GM19025 (cell line): ENCODE results near the gene SLC7A9.
"Not testable (repeated sequence)": the region's sequence is repeated elsewhere in the genome, so short reads cannot be mapped to it uniquely, and the experiment has no call there.

Source experiments
- ATAC-seq: cut with Tn5 transposase; IDR thresholded peaks from one replicate; pipeline ENCODE4 v1.9.1; 2021; ENCODE audit warnings: mild to moderate bottlenecking, low read depth, moderate library complexity; ENCODE audit not compliant: unreplicated experiment

SLC7A9 gene

DNA sequence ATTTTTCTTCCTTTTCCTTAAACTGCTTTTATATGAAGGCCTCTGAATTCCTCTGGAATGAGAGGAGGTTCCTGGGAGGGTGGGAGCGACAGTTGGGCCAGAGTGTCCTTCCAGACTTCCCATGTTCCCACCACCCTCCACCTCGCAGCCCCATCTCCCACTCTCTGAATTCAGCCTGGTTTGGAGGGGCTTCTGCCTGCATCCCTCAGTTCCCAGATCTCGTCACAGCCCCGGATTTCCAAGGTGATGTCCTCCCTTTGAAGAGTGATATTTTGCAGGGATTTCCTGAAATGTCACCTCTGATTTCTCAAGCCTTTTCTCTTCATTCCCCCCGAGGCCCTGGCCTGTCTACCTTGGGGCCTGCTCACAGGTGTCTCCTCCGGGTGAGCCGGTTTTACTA lies 16.7 kb upstream of the SLC7A9 start:
- ATAC-seq = no peak

DNA sequence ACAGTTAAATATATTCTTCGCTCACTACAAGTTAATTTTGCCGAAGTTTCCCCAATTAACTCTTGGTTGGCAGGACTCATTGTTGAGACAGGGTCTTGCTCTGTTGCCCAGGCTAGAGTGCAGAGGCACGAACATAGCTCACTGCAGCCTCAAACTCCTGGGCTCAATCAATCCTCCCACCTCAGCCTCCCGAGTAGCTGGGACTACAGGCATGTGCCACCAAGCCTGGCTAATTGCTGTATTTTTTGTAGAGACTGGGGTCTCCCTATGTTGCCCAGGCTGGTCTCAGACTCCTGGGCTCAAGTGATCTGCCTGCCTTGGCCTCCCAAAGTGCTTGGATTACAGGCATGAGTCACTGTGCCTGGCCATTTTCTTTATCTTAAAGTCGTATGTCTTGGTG lies 15.7 kb upstream of the SLC7A9 start:
- ATAC-seq = not testable (repeated sequence)

DNA sequence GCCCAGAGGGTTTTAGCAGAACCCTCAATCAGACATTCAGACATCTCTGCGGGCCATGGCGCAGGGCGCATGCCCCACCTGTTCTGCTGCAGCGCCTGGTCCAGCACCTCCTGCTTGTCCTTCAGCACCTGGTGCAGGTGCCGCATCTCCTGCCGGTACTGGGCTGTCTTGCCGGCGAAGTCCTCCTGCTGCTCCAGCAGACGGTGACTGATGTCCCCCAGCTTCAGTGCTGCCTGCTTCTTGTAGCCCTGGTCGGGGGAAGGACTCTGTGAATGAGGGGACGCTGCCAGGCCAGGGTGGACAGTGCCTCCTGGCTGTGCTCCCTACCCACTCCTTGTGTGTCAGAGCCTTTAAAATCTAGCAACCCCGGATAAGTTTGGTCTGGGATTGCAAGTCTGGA lies 12.2 kb upstream of the SLC7A9 start:
- ATAC-seq = no peak

DNA sequence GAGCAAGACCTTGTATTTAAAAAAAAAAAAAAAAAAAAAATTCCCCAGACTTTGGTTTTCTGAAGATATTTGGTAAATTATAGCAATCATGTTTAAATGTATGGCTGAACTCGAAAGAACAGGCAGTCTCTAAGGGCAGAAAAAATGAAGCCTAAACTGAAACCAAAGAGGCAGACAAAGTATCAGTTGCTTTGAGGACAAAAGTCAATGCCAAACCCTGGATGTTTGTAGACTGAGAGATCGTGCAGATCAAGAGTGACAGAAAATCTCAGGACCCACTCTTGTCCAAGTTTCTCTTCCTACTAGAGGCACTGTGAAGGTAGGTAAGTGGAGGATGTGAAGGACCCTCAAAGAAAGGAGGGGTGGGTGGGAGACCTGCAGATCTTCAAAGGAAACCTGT lies 11.1 kb upstream of the SLC7A9 start:
- ATAC-seq = no peak

DNA sequence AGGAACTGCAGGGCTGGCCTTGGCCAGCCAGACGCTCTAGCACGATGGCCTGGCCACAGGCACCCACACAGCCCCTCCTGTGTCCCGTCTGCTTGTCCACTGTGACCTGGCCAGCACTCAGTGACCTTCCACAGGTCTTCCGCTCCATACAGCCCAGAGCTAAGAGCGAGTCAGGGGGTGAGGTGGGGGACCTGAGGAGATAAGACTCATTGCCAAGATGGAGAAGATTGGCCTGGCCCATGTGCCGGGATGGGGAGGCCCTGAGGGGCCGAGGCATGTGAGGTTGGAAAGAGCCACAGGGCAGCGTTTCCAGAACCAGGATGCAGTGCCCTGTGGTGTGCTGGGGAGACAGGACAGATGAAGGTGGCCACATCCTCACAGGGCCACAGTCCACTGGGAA lies 10.2 kb upstream of the SLC7A9 start:
- no peak for ATAC-seq

DNA sequence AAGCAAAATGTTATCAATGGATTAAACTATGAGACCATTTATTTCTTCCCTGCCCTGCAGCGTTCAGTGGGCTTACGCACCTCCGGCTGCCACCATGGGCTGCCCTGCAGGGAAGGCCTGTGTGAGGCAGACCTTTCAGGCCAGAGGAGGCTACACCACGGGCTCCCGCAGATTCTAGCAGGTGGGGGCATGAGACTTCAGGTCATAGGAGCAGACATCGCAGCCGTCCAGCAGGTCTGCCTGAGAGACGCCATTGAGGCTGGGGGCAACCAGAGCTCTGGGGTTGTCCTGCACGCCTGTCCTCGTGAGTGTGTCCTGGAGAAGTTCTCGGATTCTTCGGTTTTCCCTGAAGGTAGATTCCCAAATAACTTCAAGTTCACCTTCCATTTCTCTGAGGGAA lies 9.4 kb upstream of the SLC7A9 start:
- ATAC-seq = no peak

DNA sequence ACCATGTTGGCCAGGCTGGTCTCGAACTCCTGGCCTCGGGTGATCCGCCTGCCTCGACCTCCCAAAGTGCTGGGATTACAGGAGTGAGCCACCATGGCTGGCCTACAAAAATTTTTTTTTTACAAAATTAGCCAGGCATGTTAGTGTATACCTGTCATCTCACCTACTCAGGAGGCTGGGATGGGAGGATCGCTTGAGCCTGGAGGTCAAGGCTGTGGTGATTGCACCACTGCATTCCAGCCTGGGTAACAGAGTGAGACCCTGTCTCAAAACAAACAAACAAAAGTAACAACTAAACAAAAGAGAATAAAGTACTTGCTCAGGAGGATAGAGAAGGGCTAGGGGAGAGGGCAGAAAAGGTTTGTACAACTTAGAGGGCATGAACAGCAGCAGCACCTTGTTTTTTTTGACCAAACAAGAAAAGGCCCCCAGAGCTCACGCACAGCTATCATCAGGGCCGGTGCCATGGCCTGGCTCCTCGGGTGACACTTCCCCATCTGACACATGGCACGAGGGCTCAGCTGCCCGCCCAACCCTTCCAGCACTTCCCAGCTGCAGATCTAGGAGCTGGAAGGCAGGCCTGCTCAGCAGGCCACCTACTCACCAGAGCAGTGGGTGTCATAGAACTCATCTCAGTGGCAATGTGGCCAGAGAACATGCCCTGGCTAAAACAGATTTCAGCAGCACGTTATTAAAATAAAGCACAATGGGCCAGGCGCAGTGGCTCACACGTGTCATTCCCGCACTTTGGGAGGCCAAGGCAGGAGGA lies 8.6 kb upstream of the SLC7A9 start:
- no peak for ATAC-seq

DNA sequence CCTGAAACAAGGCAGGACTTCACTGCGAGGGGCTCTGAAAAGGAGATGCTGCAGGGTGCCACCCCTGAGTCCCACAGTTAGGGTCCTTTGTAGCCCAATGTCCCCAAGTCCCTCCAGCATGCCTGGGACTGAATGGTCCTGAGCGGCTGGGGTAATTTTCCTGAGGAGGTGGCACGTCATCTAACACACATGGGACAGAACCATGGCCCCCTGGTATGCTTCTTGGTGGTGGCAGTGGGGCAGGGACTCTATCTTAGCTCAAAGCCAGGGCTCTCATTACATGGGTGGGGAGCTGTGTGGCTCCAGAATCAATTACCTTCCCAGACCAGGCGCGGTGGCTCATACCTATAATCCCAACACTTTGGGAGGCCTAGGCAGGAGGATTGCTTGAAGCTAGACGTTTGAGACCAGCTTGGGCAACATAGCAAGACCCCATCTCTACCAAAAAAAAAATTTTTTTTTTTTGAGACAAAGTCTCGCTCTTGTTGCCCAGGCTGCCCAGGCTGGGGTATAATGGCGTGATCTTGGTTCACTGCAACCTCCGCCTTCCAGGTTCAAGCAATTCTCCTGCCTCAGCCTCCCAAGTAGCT lies 7.9 kb upstream of the SLC7A9 start:
- no peak for ATAC-seq

DNA sequence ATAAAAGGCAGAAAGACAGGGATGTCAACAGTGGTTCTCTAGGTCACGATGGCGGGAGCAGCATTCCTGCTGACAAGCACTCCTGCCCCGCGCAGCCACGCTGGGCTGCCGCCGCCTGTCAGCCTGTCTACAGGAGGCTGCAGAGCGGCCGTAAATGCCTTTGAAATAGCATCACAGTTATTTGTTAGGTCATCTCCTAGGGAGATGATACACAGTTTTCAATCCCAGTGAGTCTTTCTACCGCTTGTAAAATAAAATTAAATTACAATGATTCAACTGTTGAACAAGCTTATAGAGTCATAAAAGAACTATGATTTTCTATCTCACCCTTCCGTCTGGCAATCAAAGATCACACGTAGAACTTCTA lies 7.3 kb upstream of the SLC7A9 start:
- ATAC-seq = no peak

DNA sequence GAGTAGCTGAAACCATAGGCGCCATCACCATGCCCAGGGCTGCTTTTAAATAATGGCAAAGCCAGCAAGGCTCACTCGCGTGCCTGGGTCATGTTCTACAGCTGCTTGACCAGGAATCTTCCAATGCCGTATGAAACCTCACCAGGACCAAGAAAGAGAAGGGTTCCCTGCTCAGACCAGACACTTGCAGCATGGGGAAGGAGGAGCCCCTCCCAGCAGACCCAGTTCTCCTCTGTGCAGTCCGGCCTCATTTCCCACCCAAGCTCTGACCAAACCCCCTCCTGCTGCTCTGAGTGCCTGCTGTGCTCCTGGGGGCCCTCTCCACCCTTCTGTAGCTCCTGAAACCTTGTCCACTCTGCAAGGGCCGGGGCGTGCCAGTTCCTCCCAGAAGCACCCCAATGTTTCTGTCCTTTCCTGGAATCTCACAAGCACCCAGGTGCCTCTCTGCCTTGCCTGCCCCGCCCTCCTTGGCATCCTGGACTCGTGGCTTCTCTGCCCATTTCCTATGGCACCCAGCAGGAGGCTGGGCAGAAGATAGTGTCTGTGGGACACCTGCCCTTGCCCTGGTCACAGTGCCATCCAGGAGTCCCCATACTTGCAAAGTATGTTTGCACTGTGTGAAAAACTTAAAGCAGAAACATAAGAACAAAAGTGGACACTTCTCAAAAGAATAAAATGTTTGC lies 6.8 kb upstream of the SLC7A9 start:
- ATAC-seq = no peak

DNA sequence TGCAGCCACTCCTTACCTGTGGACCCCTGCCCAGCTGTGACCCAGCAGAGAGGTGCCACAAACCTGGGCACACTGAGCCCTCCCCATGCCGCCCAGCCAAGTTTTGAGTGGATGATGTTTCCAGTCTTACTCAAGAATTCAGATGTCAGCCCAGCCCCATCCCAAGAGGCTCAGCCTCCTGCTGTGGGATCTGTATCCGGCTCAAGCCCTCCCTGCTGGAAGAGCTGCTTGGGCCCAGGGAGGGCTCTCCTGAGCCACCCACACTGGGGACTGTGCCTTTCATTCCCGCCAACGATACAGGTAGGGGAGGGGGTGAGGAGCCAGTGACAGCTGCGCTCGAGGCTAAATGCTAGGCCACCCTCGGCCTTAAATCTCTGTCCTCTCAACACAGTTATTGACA lies 5.9 kb upstream of the SLC7A9 start:
- no peak for ATAC-seq

DNA sequence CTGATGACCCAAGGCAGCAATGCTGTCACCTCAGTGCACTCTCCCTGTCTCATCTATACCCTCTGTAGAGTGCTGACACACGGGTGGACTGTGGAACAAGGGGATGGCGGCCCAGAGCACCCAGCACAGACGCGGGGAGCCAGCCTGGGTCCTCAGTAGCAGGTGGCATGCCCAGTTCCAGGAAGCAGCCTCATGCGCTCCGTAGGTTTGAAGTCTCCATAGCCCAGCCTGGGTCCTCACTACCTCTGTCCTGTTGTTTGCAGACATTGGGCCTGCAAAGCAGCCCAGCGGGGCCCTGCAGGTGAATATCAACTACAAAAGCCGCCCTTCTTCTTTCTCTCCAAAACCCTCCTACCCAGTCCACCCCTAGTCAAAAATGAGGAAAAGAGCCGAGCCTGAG lies 5.0 kb upstream of the SLC7A9 start:
- ATAC-seq = no peak

DNA sequence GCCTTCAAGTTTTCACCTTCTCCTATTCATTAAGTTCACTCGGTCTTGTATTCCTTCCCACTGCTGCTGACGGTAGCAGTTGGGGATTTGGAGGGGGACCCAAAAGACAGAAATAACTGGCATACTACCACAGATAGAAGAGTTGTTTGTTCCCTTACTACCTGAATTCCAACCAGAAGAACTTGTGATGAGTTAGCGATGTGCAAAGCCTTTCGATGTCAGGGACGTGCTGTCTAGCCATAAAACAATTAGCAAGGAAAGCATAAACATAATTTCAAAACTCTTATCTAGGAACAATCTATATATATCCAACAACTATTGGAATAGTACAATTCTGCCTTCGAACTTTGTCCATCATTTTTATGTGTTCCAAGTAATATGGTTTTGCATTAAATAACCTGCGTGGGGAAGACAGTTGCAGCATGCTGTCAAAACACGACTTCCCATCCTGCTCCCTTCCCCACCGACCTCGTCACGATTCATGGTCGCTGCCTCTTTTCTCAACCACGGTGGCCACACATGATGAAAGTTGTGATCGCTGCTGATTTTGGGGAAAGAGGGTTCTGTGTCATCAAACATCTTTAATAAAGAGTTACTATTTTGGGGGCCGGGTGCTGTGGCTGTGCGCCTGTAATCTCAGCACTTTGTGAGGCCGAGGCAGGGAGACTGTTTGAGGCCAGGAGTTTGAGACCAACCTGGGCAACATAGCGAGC lies 3.8 kb upstream of the SLC7A9 start:
- ATAC-seq = no peak

DNA sequence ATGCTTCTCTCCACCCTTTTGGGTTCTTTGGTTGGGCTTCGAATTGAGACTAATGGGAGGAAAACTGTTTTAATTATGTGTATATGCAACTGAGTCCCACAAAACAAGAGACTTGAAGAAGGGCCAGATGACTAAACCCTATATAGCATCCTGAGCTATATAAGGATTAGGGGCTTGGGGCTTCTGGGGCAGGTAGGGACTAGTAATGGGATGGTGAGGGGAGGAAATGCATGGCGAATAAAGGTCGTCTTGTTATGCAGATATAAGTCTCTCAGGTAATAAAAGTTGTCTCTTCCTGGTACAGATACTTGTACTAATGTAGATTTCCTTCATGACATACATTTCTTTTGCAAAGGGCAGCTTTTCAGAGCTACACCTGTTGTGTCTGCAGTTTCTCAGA lies 2.8 kb upstream of the SLC7A9 start:
- ATAC-seq = no peak

DNA sequence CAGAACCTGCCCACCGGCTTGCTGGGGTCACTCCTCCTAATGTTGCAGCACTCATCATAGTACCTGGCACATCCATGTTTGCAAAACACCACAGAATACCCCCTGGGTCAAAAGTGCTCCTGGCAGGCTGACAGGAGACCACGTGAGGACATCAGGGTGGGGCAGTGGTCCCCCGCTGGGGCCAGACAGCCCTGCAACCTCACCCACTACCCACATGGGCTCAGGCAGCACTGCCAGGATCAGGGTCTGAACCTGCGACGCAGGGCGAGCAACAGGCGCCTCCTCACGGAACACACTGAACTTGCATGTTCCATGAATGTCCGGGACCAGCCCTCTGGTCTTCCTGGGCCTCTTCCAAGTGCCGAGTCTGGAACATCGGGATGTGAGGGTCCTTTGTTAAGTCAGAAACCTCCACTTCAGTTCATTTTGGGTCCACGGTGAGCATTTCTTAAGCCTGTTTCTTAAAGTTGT lies 1.4 kb upstream of the SLC7A9 start:
- ATAC-seq = no peak

DNA sequence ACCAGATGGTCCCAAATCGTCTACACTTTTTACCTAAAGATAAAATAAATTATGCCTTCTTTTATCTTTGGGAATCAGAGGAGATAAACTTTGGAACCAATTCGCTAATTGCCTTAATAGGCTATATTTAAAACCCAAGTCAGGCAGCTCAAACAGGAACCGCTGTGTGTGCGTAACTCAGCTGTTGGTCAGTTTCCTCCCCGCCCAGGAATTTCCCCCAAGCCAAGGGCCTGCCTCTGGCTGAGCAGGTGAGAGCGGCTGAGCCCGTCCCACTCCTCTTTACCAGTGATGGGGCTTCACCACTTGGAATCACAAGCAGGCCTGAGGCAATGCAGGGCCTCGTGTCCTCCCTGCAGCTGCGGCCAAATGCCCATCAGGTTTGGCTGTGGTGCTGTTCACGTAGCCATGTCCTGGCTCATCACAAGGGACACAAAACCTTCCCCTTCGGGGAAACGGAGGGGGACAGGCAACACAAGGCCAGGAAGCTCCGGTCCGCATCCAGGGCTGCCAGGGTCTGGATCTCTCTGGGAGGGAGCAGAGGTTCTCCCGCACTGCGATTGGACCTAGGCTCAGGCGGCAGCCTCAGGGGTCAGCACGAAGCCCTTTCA lies 503 bp upstream of the SLC7A9 start:
- ATAC-seq = no peak

DNA sequence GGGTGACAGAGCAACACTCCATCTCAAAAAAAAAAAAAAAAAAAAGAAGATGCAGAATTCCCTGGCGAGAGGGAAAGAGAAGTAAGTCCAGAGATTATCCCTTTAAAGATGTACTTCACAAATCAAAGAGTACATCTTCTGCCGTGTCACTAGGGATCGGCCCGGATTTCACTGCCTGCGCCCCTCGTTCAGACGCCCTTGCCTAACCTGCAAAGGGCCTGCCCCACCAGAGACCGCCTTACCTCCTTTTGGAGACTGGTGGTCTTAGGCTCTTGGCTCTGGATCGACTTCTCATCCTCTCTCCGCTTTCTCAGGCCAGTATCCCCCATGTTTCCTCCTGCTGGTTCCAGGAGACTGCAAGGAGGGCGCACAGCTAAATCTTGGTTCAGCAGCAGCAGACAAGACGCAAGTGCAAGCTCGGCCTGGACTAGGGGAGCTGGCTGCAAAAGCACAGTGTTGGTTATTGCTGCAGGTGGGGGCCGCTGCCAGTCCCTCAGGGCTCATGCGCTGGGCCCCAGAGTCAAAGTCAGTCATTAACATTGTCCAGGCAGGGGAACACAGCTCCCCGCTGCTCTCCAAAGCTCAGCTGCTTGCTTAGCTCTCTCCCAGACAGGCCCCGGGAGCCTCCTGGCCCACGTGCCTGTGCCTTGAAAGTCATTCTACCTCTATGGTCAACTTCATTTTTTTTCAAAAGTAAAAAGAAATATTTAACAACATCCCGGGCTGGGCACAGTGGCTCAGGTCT lies 1.2 kb downstream of the SLC7A9 start:
- ATAC-seq = no peak

DNA sequence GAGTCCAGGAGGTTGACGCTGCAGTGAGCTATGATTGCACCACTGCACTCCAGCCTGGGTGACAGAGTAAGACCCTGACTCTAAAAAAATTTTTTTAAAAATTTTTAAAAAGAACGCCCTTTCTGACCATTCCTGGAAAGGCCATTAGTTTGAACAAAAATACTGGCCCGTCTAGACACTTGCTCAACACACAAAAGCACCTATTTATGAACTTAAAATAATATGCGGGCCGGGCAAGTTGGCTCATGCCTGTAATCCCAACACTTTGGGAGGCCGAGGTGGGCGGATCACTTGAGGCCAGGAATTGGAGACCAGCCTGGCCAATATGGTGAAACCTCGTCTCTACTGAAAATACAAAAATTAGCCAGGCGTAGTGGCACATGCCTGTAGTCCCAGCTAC lies 2.1 kb downstream of the SLC7A9 start:
- ATAC-seq = not testable (repeated sequence)

DNA sequence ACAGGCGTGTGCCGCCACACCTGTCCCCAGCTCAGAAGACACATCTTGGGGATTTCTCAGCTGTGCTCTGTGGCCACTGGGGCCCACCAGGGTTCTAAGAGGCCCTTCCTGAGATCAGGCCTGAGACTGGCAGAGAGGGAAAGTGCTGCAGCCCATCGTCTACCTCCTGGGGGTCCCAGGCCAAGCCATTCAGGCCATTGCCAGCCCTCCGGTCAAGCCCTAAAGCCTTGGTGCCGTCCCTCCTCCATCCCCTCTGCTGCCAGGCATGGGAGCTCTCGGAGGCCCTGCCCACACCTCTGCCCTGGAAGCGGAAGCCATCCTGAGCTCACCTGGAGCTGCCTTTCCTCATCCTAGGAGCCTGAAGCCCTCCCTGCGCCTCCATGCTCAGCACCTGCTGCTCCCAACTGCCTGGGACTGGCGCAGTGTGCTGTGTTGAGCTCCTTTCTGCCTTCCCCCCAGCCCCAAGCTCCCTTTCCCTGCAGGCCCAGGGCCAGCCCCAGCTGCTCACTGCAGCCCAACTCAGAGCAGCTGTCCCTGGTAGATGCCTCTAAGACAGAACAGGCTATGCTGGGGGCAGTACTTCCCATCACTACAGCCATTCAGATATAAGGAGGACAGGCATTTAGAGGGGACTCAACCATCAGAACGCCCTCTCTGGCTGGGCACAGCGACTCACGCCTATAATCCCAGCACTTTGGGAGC lies 2.9 kb downstream of the SLC7A9 start:
- ATAC-seq = no peak

DNA sequence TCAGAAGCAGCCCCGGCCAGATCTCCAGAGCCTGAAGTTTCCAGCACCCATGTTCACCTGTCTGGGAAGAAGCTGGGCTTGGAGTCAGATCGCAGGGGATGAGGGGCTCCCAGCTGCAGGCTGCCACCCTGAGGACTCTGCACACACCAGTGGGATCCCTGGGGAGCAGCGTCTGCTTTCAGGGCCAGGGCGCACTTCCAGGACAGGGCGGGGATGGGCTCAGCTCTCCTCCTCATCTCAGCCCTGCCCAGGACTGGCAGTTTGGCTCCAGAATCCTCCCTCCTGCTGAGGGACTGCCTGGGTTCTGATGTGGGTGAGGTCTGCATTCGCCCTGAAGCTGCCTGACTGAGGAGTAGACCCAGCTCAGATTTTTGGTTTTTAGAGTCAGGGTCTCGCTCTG lies 3.5 kb downstream of the SLC7A9 start:
- ATAC-seq = no peak
